Tibial nerve (tissue), 4 donors: ENCODE results near the gene TNIK. TPM values are rescaled to one million over a fixed set of nuclear protein-coding genes. Genes with fewer than 3 reads are reported as not detected.

Experiments used
- DNase-seq, 2 donors: peaks; one replicate each; pipeline ENCODE4 v3.0.0-alpha.2; 2019; ENCODE audit warnings: low spot score in 2 of 2
- H3K27ac ChIP-seq, 4 donors: fragments of 200-600 bp; sonication (generic) in 3 of 4; one replicate each; pipeline ENCODE4 v1.5.1; 2017 to 2019; ENCODE audit warnings: mild to moderate bottlenecking in 1 of 4
- H3K27me3 ChIP-seq, 2 donors: fragments of 200-600 bp; sonication (generic) in 1 of 2; one replicate each; pipeline versions ENCODE4 v1.5.1 to v1.6.0; 2017 to 2019
- H3K36me3 ChIP-seq, 3 donors: fragments of 200-600 bp; sonication (generic); one replicate each; pipeline ENCODE4 v1.5.1; 2018 to 2019
- H3K4me1 ChIP-seq, 4 donors: fragments of 200-600 bp; sonication (generic) in 3 of 4; one replicate each; pipeline ENCODE4 v1.5.1; 2017 to 2019
- H3K4me3 ChIP-seq, 4 donors: fragments of 200-600 bp; sonication (generic) in 3 of 4; one replicate each; pipeline ENCODE4 v1.5.1; 2017 to 2019; ENCODE audit warnings: mild to moderate bottlenecking in 1 of 4, moderate library complexity in 1 of 4
- H3K9me3 ChIP-seq, 4 donors: fragments of 200-600 bp; sonication (generic) in 3 of 4; one replicate each; pipeline ENCODE4 v1.5.1; 2017 to 2019
- CTCF ChIP-seq, 5 experiments: fragments of 200-600 bp in 3 of 5; fragments of 450-650 bp in 2 of 5; sonication (generic) in 3 of 5; IDR thresholded peaks; one replicate each; pipeline ENCODE4 v1.5.1; 2016 to 2019; ENCODE audit warnings: antibody characterized with exemption in 5 of 5, mild to moderate bottlenecking in 3 of 5, moderate library complexity in 2 of 5
- EP300 ChIP-seq, 2 donors: sonication (generic); formaldehyde crosslinking; IDR thresholded peaks; one replicate each; pipeline ENCODE4 v1.6.1; 2017; ENCODE audit warnings: antibody characterized with exemption in 2 of 2, mild to moderate bottlenecking in 1 of 2
- POLR2A ChIP-seq, 2 donors: fragments of 450-650 bp; IDR thresholded peaks; one replicate each; pipeline ENCODE4 v1.6.1; 2017; ENCODE audit warnings: antibody characterized with exemption in 2 of 2, mild to moderate bottlenecking in 2 of 2, moderate library complexity in 2 of 2
- WGBS, 2 donors: methylation state at CpG; one replicate each; pipeline ENCODE4 v1.1.5; 2018; 5-methylcytosine and 5-hydroxymethylcytosine counted together
- total RNA-seq, 4 donors: library from RNA; depleted of rRNA; stranded (reverse); fragments of >200 nt; gene quantifications; one replicate each; pipeline ENCODE4 v1.1.0, GENCODE V29; 2016

Gene TNIK
- total RNA-seq, 4 donors from 2014 or later: 5.4 to 11.1 (median 7.5) TPM

DNA sequence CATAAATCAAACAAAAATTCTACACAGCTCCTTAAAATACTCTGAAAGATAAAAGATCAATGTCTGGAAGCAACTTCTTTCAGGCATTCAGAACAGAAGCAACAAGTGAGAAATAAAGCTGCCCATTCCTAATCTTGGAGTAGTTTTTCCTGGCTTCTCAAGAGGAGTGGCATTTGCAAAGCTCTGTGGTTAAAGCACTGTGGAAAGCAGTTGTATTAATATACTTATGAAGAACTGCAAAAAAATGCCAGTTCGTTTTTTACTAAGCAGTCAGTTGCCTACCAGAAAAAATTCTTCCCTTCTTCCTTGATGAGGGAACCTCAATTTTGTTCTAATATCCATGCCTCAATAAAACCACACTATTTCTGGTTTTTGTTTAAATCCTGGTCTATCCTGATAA lies 197.8 kb downstream of the TNIK start:
- H3K27me3 ChIP-seq: no peaks in the 10 kb centered on the region
- TF ChIP-seq POLR2A (IDR thresholded peaks at IDR 0.05) (no peak), EP300 (IDR thresholded peaks at IDR 0.05) (no peak), CTCF (IDR thresholded peaks at IDR 0.05) (no peak)
- no peak for DNase-seq
- H3K4me3 ChIP-seq: no peak overlapping the region
- H3K9me3 ChIP-seq: no peaks in the 10 kb centered on the region
- 62 to 69% methylated on average over 1 of the region's 1 CpG for WGBS, 2 donors
- no peak overlapping the region for H3K27ac ChIP-seq
- peaks cover 0 to 7% (median 0%) of the 10 kb centered on the region in 4 donors for H3K4me1 ChIP-seq
- H3K36me3 ChIP-seq: no peaks in the 10 kb centered on the region

- Histone ChIP-seq H3K4me1 (peaks cover 0 to 1% (median 0%) of the 10 kb centered on the region in 4 donors), H3K36me3 (no peaks in the 10 kb centered on the region), H3K27ac (no peak overlapping the region), H3K9me3 (no peaks in the 10 kb centered on the region), H3K27me3 (no peaks in the 10 kb centered on the region), H3K4me3 (no peak overlapping the region)
- TF ChIP-seq CTCF (IDR thresholded peaks at IDR 0.05): no peak
- no peak for TF ChIP-seq POLR2A (IDR thresholded peaks at IDR 0.05)
- no peak for TF ChIP-seq EP300 (IDR thresholded peaks at IDR 0.05)
- no peak for DNase-seq
- WGBS, 2 donors: 80 to 84% methylated on average over 3 of the region's 3 CpGs
Measured at GRCh38 chr3:171261487-171261886, 198.7 kb downstream of the TNIK start.

DNA sequence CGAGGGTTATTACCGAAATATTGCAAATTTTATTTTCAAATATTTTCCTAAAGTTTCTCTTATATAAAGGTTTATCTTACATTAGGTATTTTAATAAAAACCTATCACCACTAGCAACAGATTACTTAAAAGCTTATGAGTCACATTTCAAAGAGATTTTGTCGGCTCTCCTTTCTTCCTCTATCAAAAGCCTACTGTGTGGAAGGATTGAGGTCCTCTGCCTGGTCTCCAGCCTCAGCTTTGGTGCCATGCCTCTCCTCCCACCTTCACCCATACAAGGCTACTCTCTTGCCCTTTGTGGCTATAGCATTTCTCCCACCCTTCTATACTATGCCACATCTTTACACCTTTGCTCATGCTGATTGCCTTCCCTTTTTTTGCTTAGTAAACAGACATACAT lies 199.3 kb downstream of the TNIK start:
- WGBS, 2 donors: 79 to 83% methylated on average over 3 of the region's 3 CpGs
- no peaks in the 10 kb centered on the region for H3K9me3 ChIP-seq
- H3K4me1 ChIP-seq: no peaks in the 10 kb centered on the region
- no peaks in the 10 kb centered on the region for H3K36me3 ChIP-seq
- H3K27ac ChIP-seq: no peak overlapping the region
- no peak for DNase-seq
- no peak for TF ChIP-seq EP300 (IDR thresholded peaks at IDR 0.05)
- TF ChIP-seq POLR2A (IDR thresholded peaks at IDR 0.05): no peak
- no peaks in the 10 kb centered on the region for H3K27me3 ChIP-seq
- no peak overlapping the region for H3K4me3 ChIP-seq

- Histone ChIP-seq H3K4me3 (no peak overlapping the region), H3K27ac (no peak overlapping the region), H3K4me1 (no peaks in the 10 kb centered on the region), H3K9me3 (no peaks in the 10 kb centered on the region), H3K27me3 (no peaks in the 10 kb centered on the region), H3K36me3 (no peaks in the 10 kb centered on the region)
- TF ChIP-seq CTCF (IDR thresholded peaks at IDR 0.05): no peak
- no peak for TF ChIP-seq EP300 (IDR thresholded peaks at IDR 0.05)
- no peak for TF ChIP-seq POLR2A (IDR thresholded peaks at IDR 0.05)
- WGBS, 2 donors: 67 to 74% methylated on average over 1 of the region's 1 CpG
- DNase-seq: no peak
Measured at GRCh38 chr3:171260466-171260865, 199.7 kb downstream of the TNIK start.

DNA sequence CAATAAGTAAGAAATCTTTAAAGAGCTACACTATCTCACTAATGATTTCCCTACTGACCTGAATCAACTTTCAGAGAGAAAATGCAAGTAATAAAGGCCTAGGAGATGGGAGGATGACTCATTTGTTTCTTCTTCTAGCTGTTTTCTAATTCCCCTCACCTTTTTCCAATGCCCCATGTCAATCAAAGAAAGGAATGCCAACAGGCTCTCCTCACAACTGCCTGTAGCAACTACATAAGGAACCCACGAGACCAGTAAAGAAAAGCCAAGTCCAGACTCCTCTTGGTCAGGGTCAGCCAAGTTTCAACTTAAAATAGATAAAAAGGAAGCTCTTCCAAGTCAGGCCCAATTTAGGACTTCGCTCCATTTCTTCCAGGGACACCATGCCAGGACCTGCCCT lies 201.9 kb downstream of the TNIK start:
- no peaks in the 10 kb centered on the region for H3K36me3 ChIP-seq
- no peaks in the 10 kb centered on the region for H3K4me1 ChIP-seq
- H3K4me3 ChIP-seq: no peak overlapping the region
- no peak for DNase-seq
- 49 to 69% methylated on average over 2 of the region's 2 CpGs for WGBS, 2 donors
- no peak overlapping the region for H3K27ac ChIP-seq
- no peak for TF ChIP-seq POLR2A (IDR thresholded peaks at IDR 0.05)
- TF ChIP-seq CTCF (IDR thresholded peaks at IDR 0.05): no peak
- no peak for TF ChIP-seq EP300 (IDR thresholded peaks at IDR 0.05)
- H3K9me3 ChIP-seq: no peaks in the 10 kb centered on the region
- no peaks in the 10 kb centered on the region for H3K27me3 ChIP-seq
